ENCODE measurements around the gene ADGRG3.

ADGRG3 gene

GRCh38 chr16:57658878-57659674, 9.0 kb upstream of the ADGRG3 start:
- Histone ChIP-seq H3K9me2 (replicated peaks; ENCODE audit: control insufficient read depth, low read length) (no peaks in the 10 kb centered on the region), H3K9me3 (ENCODE audit: control insufficient read depth, insufficient read depth, low read length) (no peaks in the 10 kb centered on the region), H3K27me3 (ENCODE audit: control insufficient read depth, low read length) (no peaks in the 10 kb centered on the region), H3K4me2 (ENCODE audit: low read length) (no peak overlapping the region), H3K4me3 (ENCODE audit: low read length) (no peak overlapping the region), H3K36me3 (ENCODE audit: control insufficient read depth, low read length) (no peaks in the 10 kb centered on the region), H3K4me1 (ENCODE audit: control insufficient read depth, low read length) (no peaks in the 10 kb centered on the region), H4K20me1 (ENCODE audit: control insufficient read depth, insufficient read depth, low read depth, low read length) (no peaks in the 10 kb centered on the region), H3F3A (ENCODE audit: control insufficient read depth, insufficient read depth) (no peaks in the 10 kb centered on the region), H3K79me2 (ENCODE audit: control insufficient read depth, low read length) (no peaks in the 10 kb centered on the region), H3K27ac (ENCODE audit: low read depth, low read length) (no peak overlapping the region)
- no peak for TF ChIP-seq EZH2phosphoT487 (IDR thresholded peaks at IDR 0.05; ENCODE audit: borderline replicate concordance, low read length)
- TF ChIP-seq, protein P1, sequence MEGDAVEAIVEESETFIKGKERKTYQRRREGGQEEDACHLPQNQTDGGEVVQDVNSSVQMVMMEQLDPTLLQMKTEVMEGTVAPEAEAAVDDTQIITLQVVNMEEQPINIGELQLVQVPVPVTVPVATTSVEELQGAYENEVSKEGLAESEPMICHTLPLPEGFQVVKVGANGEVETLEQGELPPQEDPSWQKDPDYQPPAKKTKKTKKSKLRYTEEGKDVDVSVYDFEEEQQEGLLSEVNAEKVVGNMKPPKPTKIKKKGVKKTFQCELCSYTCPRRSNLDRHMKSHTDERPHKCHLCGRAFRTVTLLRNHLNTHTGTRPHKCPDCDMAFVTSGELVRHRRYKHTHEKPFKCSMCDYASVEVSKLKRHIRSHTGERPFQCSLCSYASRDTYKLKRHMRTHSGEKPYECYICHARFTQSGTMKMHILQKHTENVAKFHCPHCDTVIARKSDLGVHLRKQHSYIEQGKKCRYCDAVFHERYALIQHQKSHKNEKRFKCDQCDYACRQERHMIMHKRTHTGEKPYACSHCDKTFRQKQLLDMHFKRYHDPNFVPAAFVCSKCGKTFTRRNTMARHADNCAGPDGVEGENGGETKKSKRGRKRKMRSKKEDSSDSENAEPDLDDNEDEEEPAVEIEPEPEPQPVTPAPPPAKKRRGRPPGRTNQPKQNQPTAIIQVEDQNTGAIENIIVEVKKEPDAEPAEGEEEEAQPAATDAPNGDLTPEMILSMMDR (IDR thresholded peaks at IDR 0.05; ENCODE audit: low read depth, low read length, poor library complexity, severe bottlenecking), result no peak

GRCh38 chr16:57660715-57661463, 7.2 kb upstream of the ADGRG3 start:
- H3K9me2 ChIP-seq (replicated peaks; ENCODE audit: control insufficient read depth, low read length), result no peaks in the 10 kb centered on the region
- no peaks in the 10 kb centered on the region for H3K4me1 ChIP-seq (ENCODE audit: control insufficient read depth, low read length)
- no peak overlapping the region for H3K27ac ChIP-seq (ENCODE audit: low read depth, low read length)
- no peak overlapping the region for H3K4me2 ChIP-seq (ENCODE audit: low read length)
- H3K36me3 ChIP-seq (ENCODE audit: control insufficient read depth, low read length), result no peaks in the 10 kb centered on the region
- no peak overlapping the region for H3K4me3 ChIP-seq (ENCODE audit: low read length)
- H4K20me1 ChIP-seq (ENCODE audit: control insufficient read depth, insufficient read depth, low read depth, low read length), result no peaks in the 10 kb centered on the region
- no peaks in the 10 kb centered on the region for H3F3A ChIP-seq (ENCODE audit: control insufficient read depth, insufficient read depth)
- TF ChIP-seq, protein P1 (IDR thresholded peaks at IDR 0.05; ENCODE audit: low read depth, low read length, poor library complexity, severe bottlenecking), result no peak
- no peak for TF ChIP-seq EZH2phosphoT487 (IDR thresholded peaks at IDR 0.05; ENCODE audit: borderline replicate concordance, low read length)
- no peaks in the 10 kb centered on the region for H3K79me2 ChIP-seq (ENCODE audit: control insufficient read depth, low read length)
- H3K27me3 ChIP-seq (ENCODE audit: control insufficient read depth, low read length), result no peaks in the 10 kb centered on the region
- H3K9me3 ChIP-seq (ENCODE audit: control insufficient read depth, insufficient read depth, low read length), result no peaks in the 10 kb centered on the region

DNA sequence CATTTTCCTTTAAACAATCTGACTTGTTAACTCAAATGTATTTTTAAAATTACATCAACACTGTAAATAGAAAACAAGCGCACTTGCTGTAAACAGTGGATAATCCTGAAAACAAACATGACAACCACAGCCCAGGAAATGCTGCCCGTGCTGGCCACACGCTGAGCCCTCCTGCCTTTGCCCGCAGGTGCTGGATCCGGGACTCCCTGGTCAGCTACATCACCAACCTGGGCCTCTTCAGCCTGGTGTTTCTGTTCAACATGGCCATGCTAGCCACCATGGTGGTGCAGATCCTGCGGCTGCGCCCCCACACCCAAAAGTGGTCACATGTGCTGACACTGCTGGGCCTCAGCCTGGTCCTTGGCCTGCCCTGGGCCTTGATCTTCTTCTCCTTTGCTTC, 6.6 kb upstream of the ADGRG3 start:
- Histone ChIP-seq H3K9me2 (replicated peaks; ENCODE audit: control insufficient read depth, low read length) (no peaks in the 10 kb centered on the region), H3K4me3 (ENCODE audit: low read length) (no peak overlapping the region), H3K36me3 (ENCODE audit: control insufficient read depth, low read length) (no peaks in the 10 kb centered on the region), H3K27ac (ENCODE audit: low read depth, low read length) (no peak overlapping the region), H3K9me3 (ENCODE audit: control insufficient read depth, insufficient read depth, low read length) (no peaks in the 10 kb centered on the region), H3K4me2 (ENCODE audit: low read length) (no peak overlapping the region), H3K27me3 (ENCODE audit: control insufficient read depth, low read length) (no peaks in the 10 kb centered on the region), H3K4me1 (ENCODE audit: control insufficient read depth, low read length) (no peaks in the 10 kb centered on the region), H3F3A (ENCODE audit: control insufficient read depth, insufficient read depth) (no peaks in the 10 kb centered on the region), H4K20me1 (ENCODE audit: control insufficient read depth, insufficient read depth, low read depth, low read length) (no peaks in the 10 kb centered on the region), H3K79me2 (ENCODE audit: control insufficient read depth, low read length) (no peaks in the 10 kb centered on the region)
- TF ChIP-seq, protein P1 (IDR thresholded peaks at IDR 0.05; ENCODE audit: low read depth, low read length, poor library complexity, severe bottlenecking), result no peak
- no peak for TF ChIP-seq EZH2phosphoT487 (IDR thresholded peaks at IDR 0.05; ENCODE audit: borderline replicate concordance, low read length)

All from DOHH2 (cell line).